GM21423 (cell line): Measurements from ENCODE around the gene RAD50.

Source experiments
- ATAC-seq: cut with Tn5 transposase; IDR thresholded peaks from one replicate; pipeline ENCODE4 v1.9.1; 2021; ENCODE audit warnings: mild to moderate bottlenecking, moderate library complexity; ENCODE audit not compliant: unreplicated experiment

The RAD50 gene

GRCh38 chr5:132659598-132660493 lies 103.1 kb downstream of the RAD50 start:
- no peak for ATAC-seq

- no peak for ATAC-seq
Measured at GRCh38 chr5:132661231-132662003, 104.6 kb downstream of the RAD50 start.

GRCh38 chr5:132662004-132662401 lies 105.2 kb downstream of the RAD50 start:
- no peak for ATAC-seq

- peak; percentile 54 for ATAC-seq
Measured at GRCh38 chr5:132662925-132663770, 106.4 kb downstream of the RAD50 start.

- peak; percentile 48 for ATAC-seq
Measured at GRCh38 chr5:132663771-132664695, 107.3 kb downstream of the RAD50 start.

GRCh38 chr5:132664696-132665209 lies 108.0 kb downstream of the RAD50 start:
- ATAC-seq, result no peak

GRCh38 chr5:132665574-132666080 lies 108.8 kb downstream of the RAD50 start:
- no peak for ATAC-seq

- ATAC-seq, result no peak
Measured at GRCh38 chr5:132666310-132667123, 109.7 kb downstream of the RAD50 start.

GRCh38 chr5:132667309-132667708 lies 110.5 kb downstream of the RAD50 start:
- ATAC-seq, result no peak

GRCh38 chr5:132667761-132668705 lies 111.3 kb downstream of the RAD50 start:
- no peak for ATAC-seq

GRCh38 chr5:132668706-132669454 lies 112.1 kb downstream of the RAD50 start:
- ATAC-seq, result no peak

GRCh38 chr5:132669455-132669820 lies 112.7 kb downstream of the RAD50 start:
- ATAC-seq, result no peak

- no peak for ATAC-seq
Measured at GRCh38 chr5:132669966-132670882, 113.4 kb downstream of the RAD50 start.

GRCh38 chr5:132671000-132671399 lies 114.2 kb downstream of the RAD50 start:
- no peak for ATAC-seq

GRCh38 chr5:132673488-132673887 lies 116.7 kb downstream of the RAD50 start:
- ATAC-seq, result no peak
